CD4-positive, alpha-beta T cell treated with Interferon gamma for 1 hour (primary cell): ENCODE results near the gene SH3TC2.

ENCODE experiments used
- DNase-seq: peaks from one replicate; pipeline ENCODE4 v3.0.0-alpha.2; 2020

The SH3TC2 gene

GRCh38 chr5:149056616-149057165, 6.2 kb downstream of the SH3TC2 start:
- no peak for DNase-seq

GRCh38 chr5:149054416-149054815, 8.4 kb downstream of the SH3TC2 start:
- DNase-seq = no peak

- DNase-seq = no peak
These were observed 9.7 kb downstream of the SH3TC2 start for GRCh38 chr5:149053072-149053695.

- no peak for DNase-seq
These were observed 13.5 kb downstream of the SH3TC2 start for GRCh38 chr5:149049371-149049781.

- no peak for DNase-seq
These were observed 14.1 kb downstream of the SH3TC2 start for GRCh38 chr5:149048811-149049210.

GRCh38 chr5:149047462-149047861, 15.4 kb downstream of the SH3TC2 start:
- DNase-seq = no peak

- DNase-seq = no peak
These were observed 16.5 kb downstream of the SH3TC2 start for GRCh38 chr5:149046196-149046829.

GRCh38 chr5:149045089-149045460, 17.8 kb downstream of the SH3TC2 start:
- no peak for DNase-seq

GRCh38 chr5:149044453-149045088, 18.3 kb downstream of the SH3TC2 start:
- DNase-seq = no peak

GRCh38 chr5:149043641-149044040, 19.2 kb downstream of the SH3TC2 start:
- no peak for DNase-seq

- DNase-seq = no peak
These were observed 20.0 kb downstream of the SH3TC2 start for GRCh38 chr5:149042865-149043264.

- no peak for DNase-seq
These were observed 21.6 kb downstream of the SH3TC2 start for GRCh38 chr5:149041242-149041641.

- no peak for DNase-seq
These were observed 22.4 kb downstream of the SH3TC2 start for GRCh38 chr5:149040421-149040820.

- peak; percentile 18 for DNase-seq
These were observed 23.4 kb downstream of the SH3TC2 start for GRCh38 chr5:149039506-149039905.

GRCh38 chr5:149038336-149039080, 24.4 kb downstream of the SH3TC2 start:
- no peak for DNase-seq

GRCh38 chr5:149037817-149038216, 25.0 kb downstream of the SH3TC2 start:
- no peak for DNase-seq

GRCh38 chr5:149036970-149037369, 25.9 kb downstream of the SH3TC2 start:
- no peak for DNase-seq

- DNase-seq = no peak
These were observed 26.7 kb downstream of the SH3TC2 start for GRCh38 chr5:149036168-149036567.

- DNase-seq = peak; percentile 62
These were observed 27.5 kb downstream of the SH3TC2 start for GRCh38 chr5:149035372-149035790.

GRCh38 chr5:149030838-149031397, 31.9 kb downstream of the SH3TC2 start:
- no peak for DNase-seq

- DNase-seq = no peak
These were observed 32.5 kb downstream of the SH3TC2 start for GRCh38 chr5:149030392-149030791.

- no peak for DNase-seq
These were observed 33.9 kb downstream of the SH3TC2 start for GRCh38 chr5:149028984-149029383.

GRCh38 chr5:149028161-149028560, 34.7 kb downstream of the SH3TC2 start:
- no peak for DNase-seq
